WTC11 (cell line): Measurements from ENCODE around the gene IGFBP2.

ENCODE experiments used
- CTCF ChIP-seq: fragments of 200-600 bp; IDR thresholded peaks from 2 replicates; pipeline ENCODE4 v1.8.0; 2022; ENCODE audit warnings: antibody characterized with exemption
- MAX ChIP-seq: sonication (generic); formaldehyde crosslinking; IDR thresholded peaks from 2 replicates; pipeline ENCODE4 v1.8.0; 2022; ENCODE audit warnings: mild to moderate bottlenecking, missing genetic modification reagents
- ZBTB43 ChIP-seq: sonication (generic); formaldehyde crosslinking; IDR thresholded peaks from 2 replicates; pipeline ENCODE4 v1.8.1; 2023; ENCODE audit warnings: mild to moderate bottlenecking, missing genetic modification reagents
- ZNF121 ChIP-seq: sonication (generic); formaldehyde crosslinking; IDR thresholded peaks from 2 replicates; pipeline ENCODE4 v1.8.0; 2023; ENCODE audit warnings: missing genetic modification reagents
- ZNF138 ChIP-seq: sonication (generic); formaldehyde crosslinking; conservative IDR thresholded peaks from 2 replicates; pipeline ENCODE4 v1.8.1; 2022; ENCODE audit warnings: mild to moderate bottlenecking, moderate library complexity, missing genetic modification reagents

GRCh38 chr2:216583606-216584005 lies 49.6 kb upstream of the IGFBP2 start:
- TF ChIP-seq ZNF138 (no peak), MAX (CRISPR knock-in tag) (no peak), CTCF (no peak), ZBTB43 (CRISPR knock-in tag) (no peak), ZNF121 (no peak)
